Ramos (cell line): ENCODE results near the gene PSKH1.

Experiments used
- in situ Hi-C: fragments of 300-500 bp; cut with MboI; formaldehyde crosslinking; loops from one replicate; pipeline ENCODE4 v1.14.3; 2022; ENCODE audit warnings: low sequenced_read_pairs; ENCODE audit not compliant: unreplicated experiment

PSKH1 gene

DNA sequence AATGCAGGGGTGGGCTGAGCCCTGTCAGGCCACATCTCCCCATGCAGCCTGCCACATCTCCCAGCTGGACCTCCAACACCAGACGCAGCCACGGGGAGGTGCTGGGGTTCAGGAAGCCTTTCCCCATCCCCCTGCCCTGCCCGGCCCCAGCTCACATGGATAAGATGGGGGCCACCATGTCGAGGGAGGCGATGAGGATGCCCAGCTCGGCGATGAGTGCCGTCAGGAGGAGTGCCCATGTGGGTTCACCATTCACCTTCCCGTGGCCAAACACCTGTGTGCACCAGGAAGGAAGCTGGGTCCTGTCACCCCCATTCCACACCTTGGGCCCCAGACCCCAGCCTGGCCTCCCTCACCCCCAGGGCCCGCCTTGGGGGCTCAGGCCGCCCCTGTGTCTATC lies 56.6 kb downstream of the PSKH1 start:
- in situ Hi-C loops: no loop called here

DNA sequence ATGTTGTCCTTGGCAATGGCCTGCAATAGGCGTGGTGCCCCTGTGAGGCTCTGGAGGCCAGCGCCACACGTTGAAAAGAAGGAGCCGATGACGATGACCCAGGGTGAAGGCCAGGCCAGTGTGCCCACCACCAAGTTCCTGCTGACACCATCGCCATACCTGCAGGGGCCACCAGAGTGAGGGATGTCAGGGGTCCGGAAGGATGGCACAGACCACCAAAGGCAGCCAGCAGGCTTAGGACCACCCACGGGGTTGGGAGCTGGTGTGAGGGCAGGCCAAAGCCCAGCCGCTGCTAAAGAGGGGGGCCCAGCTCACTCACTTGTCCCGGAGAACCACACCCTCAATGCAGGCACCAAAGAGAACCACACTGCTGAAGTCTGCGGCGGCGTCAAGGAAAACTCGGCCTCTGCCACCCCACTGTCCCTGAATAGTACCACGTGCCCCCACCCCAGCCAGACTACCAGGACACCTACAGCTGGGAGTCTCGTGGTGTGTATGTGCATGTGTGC lies 57.3 kb downstream of the PSKH1 start:
- in situ Hi-C loops: no loop called here

DNA sequence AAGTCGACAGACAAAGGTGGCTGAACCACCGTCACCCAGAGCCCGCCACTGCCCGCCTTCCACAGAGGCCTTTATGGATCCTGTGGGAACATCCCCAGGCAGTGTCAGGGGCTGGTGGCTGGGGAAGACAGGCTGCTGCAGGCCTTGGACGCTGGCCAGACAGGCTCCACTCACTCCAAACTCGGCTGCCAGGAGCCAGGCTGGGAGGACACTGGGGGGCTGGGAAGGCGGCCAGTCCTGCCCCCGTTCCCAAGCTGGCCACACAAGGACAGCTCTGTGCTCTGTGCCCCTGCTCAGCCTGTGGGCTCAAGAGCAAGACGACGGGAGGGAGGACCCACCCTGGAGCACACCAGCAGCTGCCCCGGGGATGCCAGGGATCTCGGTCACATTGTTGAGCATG lies 58.4 kb downstream of the PSKH1 start:
- in situ Hi-C loops: no loop called here

DNA sequence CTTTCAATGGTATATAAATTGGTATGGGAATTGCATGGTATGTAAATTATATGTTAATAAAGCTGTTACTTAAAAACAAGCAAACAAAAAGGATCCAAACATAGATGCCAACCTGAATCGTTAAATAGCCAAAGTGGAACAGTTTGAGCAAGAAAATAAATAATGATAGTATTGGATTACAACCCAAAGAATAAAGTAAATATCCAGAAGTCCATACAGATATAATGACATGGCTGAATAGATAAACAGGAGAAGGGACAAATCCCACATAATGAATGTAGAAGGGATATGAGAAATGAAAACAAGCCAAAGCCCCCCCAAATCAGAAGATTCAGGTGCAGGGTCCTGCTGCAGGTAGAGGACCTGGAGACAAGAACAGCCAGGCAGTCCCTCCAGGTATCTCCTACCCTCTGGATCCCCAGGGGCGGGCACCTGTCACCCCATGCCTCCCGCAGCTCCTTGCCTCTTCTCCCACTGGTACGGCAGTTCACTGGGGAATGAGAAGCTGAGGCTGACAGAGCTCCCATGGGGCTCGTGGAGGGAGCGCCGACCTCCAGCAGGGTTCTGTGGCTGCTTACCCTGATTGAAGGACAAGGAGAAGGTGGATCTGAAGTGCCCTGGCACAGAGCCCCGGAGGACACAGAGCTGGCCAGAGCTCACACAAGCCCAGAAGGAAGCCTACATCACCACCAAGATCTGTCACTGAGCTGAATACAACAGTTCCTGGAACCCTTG lies 60.8 kb downstream of the PSKH1 start:
- in situ Hi-C loops: no loop called here

DNA sequence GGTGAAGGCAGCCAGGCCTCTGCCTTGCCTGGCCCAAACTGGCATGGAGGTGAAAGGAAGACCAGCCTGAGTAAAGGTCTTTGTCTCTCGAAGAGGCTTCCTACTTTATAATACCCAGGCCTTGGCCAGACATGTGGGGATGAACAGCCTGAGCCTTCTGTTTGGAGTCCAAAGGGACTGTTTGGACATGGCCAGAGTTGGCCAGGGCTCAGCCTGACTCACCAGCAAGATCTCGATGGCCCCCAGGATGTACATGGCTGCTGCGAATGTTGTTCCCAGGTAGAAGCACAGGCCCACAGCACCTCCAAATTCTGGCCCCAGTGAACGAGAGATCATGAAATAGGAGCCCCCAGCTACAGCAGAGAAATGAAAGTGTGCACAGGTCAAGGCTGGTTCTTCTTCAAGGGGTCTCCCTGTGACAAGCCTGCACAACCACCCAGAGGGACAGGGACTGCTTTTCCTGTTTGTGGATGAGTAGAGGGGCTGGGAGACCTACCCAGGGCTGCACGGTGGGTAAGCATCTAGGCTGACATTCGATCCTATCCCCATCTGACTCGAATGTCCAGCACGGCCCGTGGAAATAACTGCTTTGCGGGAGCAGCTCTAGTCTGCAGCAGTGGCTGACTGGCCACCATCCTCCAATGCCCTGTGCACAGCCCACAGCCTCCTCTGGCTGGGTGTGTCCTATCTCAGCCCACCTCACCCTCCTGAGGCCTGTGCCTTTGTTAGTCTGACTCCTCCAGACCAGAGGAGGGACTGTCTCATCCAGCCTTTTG lies 61.6 kb downstream of the PSKH1 start:
- in situ Hi-C loops: no loop called here

DNA sequence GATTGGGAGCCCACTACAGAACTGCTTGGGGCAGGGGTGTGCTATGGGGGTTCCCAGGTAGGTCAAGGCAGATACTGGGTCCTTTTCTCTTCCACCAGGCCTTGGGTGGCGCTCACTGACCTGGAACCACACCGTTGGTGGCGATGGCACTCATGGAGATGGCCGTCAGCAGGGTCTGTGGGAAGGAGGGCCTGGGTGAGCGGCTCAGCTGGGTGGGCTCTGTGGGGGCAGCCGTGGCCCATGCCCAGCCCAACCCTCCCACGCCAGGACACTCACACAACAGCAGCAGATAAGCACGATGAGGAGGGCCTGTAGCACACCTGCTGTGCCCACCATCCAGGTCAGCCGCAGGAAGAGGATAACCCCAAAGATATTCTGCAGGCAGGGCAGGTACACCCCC lies 64.6 kb downstream of the PSKH1 start:
- in situ Hi-C loops: no loop called here

DNA sequence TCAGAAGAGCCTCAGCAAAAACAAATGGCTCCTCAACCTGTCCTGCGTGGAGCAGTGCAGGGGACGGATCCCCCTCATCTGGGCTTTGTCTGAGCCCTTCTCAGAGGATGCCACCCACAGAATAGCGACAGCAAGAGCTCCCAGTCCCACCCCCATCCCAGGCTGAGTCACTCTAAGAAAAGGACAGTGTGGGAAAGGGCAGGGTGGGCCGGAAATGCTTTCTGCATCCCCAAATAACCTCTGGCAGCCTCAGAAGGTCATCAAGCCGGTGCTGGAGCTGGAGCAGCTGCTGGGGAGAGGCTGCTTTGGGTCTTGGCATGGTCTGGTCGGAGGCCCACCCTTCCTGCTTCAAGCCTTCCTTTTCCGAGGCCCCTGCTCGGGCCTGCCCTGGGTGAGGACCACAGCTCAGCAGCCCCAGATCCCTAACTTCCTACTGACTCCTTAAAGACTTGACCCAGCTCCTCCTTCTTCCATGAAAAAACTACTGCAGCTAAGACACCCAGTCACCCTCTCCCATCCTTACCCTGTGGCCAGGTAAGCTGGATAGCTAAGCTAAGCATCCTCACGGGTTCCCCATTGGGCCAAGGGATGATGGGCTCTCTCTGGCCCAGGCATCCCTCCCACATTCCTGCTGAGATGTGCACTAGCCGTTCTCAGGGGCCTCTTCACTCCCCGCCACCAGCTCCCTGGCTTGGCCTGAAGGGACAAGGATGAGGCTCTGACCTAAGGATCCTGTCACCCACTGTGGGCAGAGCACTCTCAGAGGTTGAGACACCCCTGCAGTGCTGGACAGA lies 66.7 kb downstream of the PSKH1 start:
- in situ Hi-C loops: no loop called here

DNA sequence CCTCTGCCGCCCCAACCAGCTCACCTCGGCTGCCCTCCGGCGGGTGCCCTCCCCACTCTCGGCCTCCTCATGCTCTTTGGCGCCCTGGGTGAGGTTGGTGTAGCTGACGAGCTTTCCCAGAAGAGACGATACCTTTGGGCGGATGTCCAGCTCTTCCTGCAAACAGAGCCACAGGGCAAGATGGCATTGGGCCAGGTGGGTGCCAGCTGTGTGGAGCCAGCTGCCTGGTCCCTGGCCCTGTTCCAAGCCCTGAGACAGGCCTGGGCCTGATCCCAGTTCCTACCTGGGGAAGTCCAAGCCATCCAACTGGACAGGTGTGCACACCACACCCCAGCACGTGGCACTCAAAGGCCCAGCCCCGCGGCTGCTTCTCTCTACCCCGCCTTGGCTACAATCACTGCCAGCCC lies 68.5 kb downstream of the PSKH1 start:
- in situ Hi-C loops: no loop called here

DNA sequence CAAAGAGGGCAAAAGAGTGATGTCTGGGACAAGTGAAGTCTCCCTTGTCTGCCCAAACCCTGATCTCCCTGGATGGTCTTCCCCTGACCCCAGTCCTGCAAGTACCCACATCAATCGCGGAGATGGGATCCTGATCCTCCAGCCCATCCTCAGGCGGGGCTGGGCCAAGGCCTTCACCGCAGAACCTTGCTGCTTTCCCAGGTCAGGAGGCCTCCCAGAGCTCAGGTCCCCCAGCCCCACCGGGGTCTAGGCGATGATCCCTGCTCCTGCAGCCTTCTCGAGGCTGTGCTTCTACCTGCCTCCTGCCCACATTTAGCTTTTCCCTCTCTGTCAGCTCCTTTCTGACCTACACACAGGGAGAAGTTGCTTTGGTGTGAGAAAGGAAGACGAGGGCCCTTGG lies 69.1 kb downstream of the PSKH1 start:
- in situ Hi-C loops: no loop called here

DNA sequence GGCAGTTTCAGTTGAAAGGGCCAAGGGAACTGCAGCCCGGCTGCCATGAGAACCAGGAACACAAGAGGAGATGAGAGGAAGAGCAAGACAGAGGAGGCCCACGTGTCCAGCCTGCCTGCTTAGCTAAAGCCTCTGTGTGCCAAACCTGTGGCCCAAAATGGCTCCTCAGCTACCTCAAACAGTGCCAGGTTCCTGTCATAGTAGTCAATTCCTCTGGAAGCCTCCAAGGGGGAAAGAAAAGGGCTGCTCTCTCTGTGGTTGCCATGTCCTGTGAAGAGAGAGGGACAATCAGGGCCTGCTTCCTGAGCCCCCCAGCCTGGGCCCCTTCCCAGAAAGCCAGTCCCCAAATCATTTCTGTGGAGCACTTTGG lies 70.2 kb downstream of the PSKH1 start:
- in situ Hi-C loops: no loop called here

DNA sequence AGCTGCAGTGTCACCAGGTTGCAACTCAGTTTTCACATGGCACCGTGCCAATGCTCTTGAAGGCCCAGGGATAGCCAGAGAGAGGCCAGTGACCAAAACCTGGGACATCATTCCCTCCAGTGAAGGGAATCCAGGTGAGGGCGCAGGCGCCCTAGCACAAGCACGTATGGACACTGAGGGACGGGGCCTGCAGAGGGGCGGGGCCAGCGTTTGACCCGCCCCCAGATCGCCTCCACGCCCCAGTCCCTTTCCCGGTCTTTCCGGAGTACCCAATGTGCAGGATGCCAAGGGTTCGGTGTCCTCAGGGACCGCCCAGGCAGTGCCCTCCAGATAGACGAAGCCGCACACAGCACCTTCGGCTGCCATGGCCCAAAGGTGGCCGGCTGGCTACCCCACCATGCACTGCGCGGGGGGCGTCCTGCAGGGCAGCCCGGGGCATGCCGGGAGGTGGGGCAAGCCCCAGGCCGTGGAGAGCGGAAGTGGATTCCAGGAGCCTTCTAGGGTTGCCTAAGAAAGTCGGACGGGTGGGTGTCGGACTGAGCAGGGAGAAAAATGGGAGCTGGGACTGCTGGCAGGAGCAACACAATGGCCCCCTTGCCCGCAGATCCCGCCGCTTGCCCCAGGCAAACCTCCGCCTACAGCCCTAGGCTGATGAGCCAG lies 70.7 kb downstream of the PSKH1 start:
- in situ Hi-C loops: no loop called here

DNA sequence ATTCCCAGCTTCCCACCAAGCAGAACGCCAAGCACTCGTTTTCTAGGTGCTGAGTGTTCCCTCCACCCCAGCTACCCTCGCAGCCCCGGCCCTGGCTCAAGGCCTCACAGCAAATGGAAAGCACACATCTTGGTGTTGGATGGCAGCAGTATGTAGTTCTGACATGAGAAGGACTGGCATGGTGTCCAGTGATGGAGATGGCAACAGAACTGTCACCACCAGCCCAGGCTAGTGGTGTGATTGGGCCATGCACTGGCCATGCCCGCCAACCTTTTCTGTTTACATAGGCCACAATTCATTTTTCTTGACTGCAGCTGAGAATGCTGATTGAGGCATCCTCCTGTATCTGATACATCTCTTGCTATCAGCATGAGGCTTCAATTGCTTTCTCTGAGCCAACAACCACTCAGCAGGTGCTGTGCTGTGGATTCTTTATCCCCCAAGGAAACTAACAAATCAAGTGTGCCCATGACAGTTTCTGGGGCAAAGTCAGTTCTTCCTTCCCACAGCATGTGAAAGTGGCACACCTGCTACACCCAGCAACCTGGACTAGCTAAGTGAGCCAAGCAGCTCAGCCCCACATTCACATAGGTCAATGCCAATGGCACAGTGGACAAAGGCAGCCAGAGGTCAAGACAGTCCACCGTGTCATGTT lies 71.5 kb downstream of the PSKH1 start:
- in situ Hi-C loops: no loop called here

DNA sequence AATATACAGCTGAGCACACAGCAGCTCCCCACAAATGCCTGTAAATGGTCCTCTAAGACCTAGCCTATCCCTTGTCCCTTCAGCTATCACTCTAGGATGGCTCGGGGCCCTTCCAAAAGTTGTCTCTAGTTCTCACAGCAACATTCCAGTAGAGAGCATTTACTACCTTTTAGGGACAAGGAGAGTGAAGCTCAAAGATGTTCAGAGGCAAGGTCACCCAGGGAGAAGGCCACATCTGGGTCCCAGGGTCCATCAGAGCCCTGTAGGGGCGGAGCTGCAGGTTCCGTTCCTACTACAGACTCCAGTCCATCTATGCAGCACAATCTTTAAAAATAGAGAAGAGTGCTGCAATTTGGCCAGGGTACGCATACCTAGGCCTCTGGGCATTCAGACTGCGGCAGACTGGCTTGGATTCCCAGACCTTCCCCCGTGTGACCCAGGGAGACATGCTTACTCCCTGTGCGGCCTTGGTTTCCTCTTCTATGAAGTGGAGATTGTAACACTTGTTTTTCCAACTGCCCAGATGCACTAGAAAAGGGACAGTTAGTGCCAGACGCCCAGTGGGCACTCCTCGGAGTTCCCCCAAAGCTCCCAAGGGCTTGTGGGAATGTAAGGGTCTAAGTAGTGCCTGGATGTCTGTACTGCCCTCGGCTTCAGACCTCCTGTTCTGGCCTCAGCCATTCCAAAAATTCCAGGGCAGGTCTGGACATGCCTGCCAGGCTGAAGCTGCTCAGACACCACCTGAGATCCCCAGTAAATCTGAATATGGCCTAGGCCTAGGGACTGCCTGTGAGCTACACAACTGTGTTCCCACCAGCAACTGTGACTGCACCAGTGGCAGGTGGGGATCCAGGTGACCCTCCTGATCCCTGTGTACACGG lies 72.9 kb downstream of the PSKH1 start:
- in situ Hi-C loops: no loop called here

DNA sequence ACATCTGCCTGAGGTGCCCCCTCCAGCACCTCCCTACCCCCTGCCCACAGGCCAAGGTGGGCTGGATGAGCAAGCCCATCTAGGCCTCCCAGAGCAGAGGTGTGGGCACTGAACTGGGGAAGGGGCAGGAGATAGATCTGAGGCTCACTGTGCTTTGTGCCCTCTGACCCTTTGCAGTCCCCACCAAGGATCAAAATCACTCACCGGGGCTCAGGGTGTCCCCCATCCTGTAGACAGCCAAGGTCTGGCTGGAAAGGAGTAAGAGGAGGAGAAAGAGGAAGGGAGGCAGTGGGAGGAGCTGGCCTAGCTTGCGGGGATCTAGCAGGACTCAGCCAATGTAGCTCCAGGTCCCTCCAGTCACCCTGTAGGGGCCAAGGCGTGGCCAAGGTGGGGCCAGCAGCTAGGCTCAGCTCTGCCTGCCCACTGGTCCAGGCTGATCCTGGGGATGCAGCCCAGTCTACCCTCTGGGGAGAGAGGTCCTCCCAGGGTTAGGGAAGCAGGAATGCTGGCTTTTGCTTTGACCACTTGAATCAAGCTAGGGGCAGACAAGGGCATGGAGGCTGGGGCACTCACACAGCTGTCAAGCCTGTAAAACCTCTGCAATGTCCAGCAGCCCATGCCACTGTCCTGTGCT lies 73.6 kb downstream of the PSKH1 start:
- in situ Hi-C loops: no loop called here

DNA sequence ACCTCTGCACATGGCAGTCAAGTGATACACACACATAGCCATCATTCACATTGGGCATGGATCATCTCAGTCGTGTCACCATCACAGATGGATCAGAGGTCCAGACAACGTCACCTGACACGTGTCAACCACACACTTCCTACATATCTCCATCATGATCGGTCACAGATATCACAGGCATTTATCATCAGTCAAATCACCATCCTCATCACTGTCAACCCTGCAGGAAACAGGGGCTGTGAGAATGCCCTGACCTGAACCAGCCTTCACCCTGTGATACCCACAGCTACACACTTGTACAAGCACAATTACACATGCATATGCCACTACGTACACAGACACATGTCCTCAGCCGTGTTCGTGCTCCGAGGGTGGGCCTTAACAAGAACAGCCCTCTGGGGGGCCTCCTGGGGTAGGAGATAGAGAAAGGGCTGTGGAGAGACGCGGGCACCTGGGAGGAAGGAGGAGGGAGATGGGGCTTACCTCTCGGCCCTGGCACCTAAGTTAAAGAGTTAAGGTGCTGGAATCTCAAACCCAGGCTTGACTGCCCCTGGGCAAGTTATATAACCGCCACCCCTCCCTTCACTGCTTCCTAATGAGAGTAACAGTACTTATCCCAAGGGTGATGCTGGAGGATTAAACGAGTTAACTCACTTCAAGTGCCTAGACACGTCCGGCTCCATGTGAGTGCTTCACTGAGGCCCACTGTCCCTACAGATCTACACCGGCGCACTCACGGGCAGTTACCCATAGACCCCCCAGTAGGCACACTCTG lies 74.3 kb downstream of the PSKH1 start:
- in situ Hi-C loops: no loop called here

DNA sequence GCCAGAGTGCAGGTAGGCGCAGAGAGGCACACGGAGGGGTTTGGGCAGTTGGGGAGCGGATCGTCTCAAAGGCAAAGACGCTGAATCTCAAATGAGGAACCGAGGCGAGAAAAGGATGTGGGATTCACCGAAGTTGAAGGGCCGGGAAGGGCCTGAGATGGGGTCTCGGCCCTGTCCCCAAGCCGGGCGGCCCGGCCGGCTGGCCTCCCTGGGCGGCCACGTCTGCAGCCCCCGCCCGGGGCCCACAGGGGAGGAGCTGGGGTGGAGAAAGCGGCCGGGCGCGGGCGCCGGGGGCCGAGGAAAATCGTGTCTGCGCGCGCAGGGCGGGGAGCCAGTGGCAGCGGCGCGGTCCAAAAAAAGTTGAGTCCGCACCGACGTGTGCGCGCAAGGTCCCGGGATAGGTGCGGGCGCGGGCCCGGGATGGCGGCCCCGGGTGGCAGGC lies 74.9 kb downstream of the PSKH1 start:
- in situ Hi-C loops: no loop called here

DNA sequence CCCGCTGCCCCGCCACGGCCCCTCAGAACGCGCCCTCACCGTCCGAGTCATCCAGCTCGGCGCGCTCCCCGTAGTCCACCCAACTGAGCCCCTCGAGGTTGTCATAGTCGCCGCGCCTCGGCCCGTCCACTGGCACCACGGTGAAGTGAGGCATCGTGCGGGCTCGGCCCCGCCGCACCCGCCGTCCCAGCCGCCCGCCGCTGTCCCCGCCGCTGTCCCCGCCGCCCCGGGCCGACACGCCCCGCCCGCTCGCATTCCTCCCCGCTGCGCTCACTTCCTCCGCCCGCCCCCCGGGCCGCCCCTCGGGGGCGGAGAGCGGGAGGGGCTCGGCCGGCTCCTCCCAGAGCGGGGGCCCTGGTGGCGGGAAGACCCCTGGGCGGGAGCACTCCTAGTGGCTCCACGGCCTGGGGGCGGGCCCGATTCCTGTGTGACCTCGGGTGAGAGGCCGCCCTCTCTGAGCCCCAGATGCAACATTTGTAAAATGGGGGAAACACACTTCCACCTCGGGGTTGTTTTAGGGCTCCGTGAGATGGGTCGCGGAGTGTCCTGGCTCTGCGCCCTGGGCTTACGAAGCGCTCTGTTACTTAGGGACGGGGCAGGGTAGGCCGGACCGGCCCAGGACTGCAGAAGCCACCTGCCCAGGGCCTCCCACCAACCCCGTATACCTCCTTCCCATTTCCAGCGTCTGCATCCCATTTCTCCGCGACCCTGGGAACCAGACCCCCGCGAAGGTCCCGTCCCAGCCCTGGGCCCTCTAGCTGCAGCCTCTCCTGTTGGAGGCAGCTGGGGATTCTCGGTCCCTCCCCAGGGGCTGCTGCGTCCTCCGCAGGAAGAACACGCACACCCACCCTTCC lies 75.6 kb downstream of the PSKH1 start, which contains the start of gene SLC12A4:
Gene SLC12A4, minus strand, starts transcription at position 238 of the 854 bp plus-strand sequence. Its CDS starts 84 bp downstream, at position 154.
- in situ Hi-C loops: no loop called here
